ENCODE measurements around the gene ZNF621. TPM values are rescaled to one million over a fixed set of nuclear protein-coding genes. Genes with fewer than 3 reads are reported as not detected.

The ZNF621 gene
- 5.9 and 10.3 TPM in 2 replicates for total RNA-seq

GRCh38 chr3:40524568-40525285 is at the start of gene ZNF621:
Gene ZNF621, plus strand, starts transcription at chr3:40524960. Its CDS starts 881 bp downstream, at chr3:40525841.

GRCh38 chr3:40476478-40477470 is 48.0 kb upstream of the ZNF621 start, which contains the start of gene ZNF619:
Gene ZNF619, plus strand, starts transcription at chr3:40477122. Its CDS starts 858 bp downstream, at chr3:40477980.

GRCh38 chr3:40505599-40506462 is 18.9 kb upstream of the ZNF621 start, which contains the start of gene ZNF620:
Gene ZNF620, plus strand, starts transcription at chr3:40506039. Its CDS starts 314 bp downstream, at chr3:40506353.

Other genes starting within 250 kb of the ZNF621 start
- 12.4 and 13.3 TPM in 2 replicates for gene EIF1B, start 215.3 kb upstream of the ZNF621 start, total RNA-seq
- gene ENTPD3, start 137.8 kb upstream of the ZNF621 start, total RNA-seq: under 0.01 and 0.25 TPM in 2 replicates
- 277 and 295 TPM in 2 replicates for gene RPL14, start 67.6 kb upstream of the ZNF621 start, total RNA-seq
- gene ZNF619, start 47.8 kb upstream of the ZNF621 start, total RNA-seq: 3.5 and 3.6 TPM in 2 replicates
- 1.8 and 3.3 TPM in 2 replicates for gene ZNF620, start 18.9 kb upstream of the ZNF621 start, total RNA-seq

All from mesangial cell (primary cell).